Smooth muscle cell (in vitro differentiated cells): ENCODE measurements around the gene DOK7. TPM values are rescaled to one million over a fixed set of nuclear protein-coding genes. Genes with fewer than 3 reads are reported as not detected.

ENCODE experiments used
- DNase-seq: peaks from one replicate; lab custom pipeline; 2025; ENCODE audit not compliant: unreplicated experiment; lab: John Stamatoyannopoulos, UW
- H2AFZ ChIP-seq: fragments of 200-600 bp; sonication (generic); 2 replicates; pipeline ENCODE4 v1.6.0; 2016; ENCODE audit warnings: antibody characterized with exemption, low read depth, mild to moderate bottlenecking
- H3F3A ChIP-seq: fragments of 200-600 bp; sonication (generic); 2 replicates; pipeline ENCODE4 v1.6.0; 2017; ENCODE audit warnings: antibody characterized with exemption, low read depth
- H3K27ac ChIP-seq: fragments of 200-600 bp; sonication (generic); 2 replicates; pipeline ENCODE4 v1.5.1; 2016; ENCODE audit warnings: low read depth, mild to moderate bottlenecking
- H3K27me3 ChIP-seq: fragments of 200-600 bp; sonication (generic); 2 replicates; pipeline ENCODE4 v1.6.1; 2016; ENCODE audit warnings: low read depth, mild to moderate bottlenecking
- H3K36me3 ChIP-seq: fragments of 200-600 bp; sonication (generic); 2 replicates; pipeline ENCODE4 v1.5.1; 2016; ENCODE audit warnings: low read depth
- H3K4me1 ChIP-seq: fragments of 200-600 bp; sonication (generic); 2 replicates; pipeline ENCODE4 v1.5.1; 2016; ENCODE audit warnings: low read depth
- H3K4me2 ChIP-seq: fragments of 200-600 bp; sonication (generic); 2 replicates; pipeline ENCODE4 v1.6.0; 2016; ENCODE audit warnings: mild to moderate bottlenecking
- H3K4me3 ChIP-seq: fragments of 200-600 bp; sonication (generic); 2 replicates; pipeline ENCODE4 v1.5.1; 2016; ENCODE audit warnings: mild to moderate bottlenecking
- H3K79me2 ChIP-seq: fragments of 200-600 bp; sonication (generic); 2 replicates; pipeline ENCODE4 v1.6.0; 2016; ENCODE audit warnings: low read depth, mild to moderate bottlenecking
- H3K9ac ChIP-seq: fragments of 200-600 bp; sonication (generic); 2 replicates; pipeline ENCODE4 v1.6.0; 2016; ENCODE audit warnings: low read depth
- H3K9me3 ChIP-seq: fragments of 200-600 bp; sonication (generic); replicated peaks from 2 replicates; pipeline ENCODE4 v1.5.1; 2016; ENCODE audit warnings: low read depth
- H4K20me1 ChIP-seq: fragments of 200-600 bp; sonication (generic); 2 replicates; pipeline ENCODE4 v1.6.0; 2016; ENCODE audit warnings: low read depth
- CTCF ChIP-seq: fragments of 200-600 bp; sonication (generic); IDR thresholded peaks from 2 replicates; pipeline ENCODE4 v1.5.1; 2017; ENCODE audit warnings: borderline replicate concordance, mild to moderate bottlenecking, antibody characterized with exemption; ENCODE audit not compliant: insufficient read depth, poor library complexity, severe bottlenecking
- WGBS: methylation state at CpG from one replicate; pipeline ENCODE4 v1.1.7; 2016; ENCODE audit warnings: low lambda C conversion rate; 5-methylcytosine and 5-hydroxymethylcytosine counted together
- polyA plus RNA-seq: library from polyadenylated mRNA; unstranded; fragments of >200 nt; fragmentation: Nextera tagmentation; extraction: Ambion mirVana; gene quantifications from 2 replicates; pipeline ENCODE4 v1.2.1, GENCODE V29; 2016
- total RNA-seq: library from RNA; depleted of rRNA; stranded (reverse); fragments of >200 nt; gene quantifications from 2 replicates; pipeline ENCODE4 v1.2.3, GENCODE V29; 2014

DOK7 gene
- total and polyA plus RNA-seq, 2 experiments from 2014 or later, result not detected

GRCh38 chr4:3514806-3515501 lies 51.8 kb downstream of the DOK7 start:
- peak; percentile 14 for TF ChIP-seq CTCF
- Histone ChIP-seq H3K9ac (no peak overlapping the region), H3F3A (no peaks in the 10 kb centered on the region), H3K9me3 (no peaks in the 10 kb centered on the region), H2AFZ (no peak overlapping the region), H3K27me3 (no peaks in the 10 kb centered on the region), H3K27ac (no peak overlapping the region), H3K79me2 (no peaks in the 10 kb centered on the region), H3K4me1 (no peaks in the 10 kb centered on the region), H3K4me2 (no peak overlapping the region), H4K20me1 (peaks cover 12% of the 10 kb centered on the region), H3K4me3 (no peak overlapping the region), H3K36me3 (no peaks in the 10 kb centered on the region)
- WGBS, result 86% methylated on average over 30 of the region's 31 CpGs
- DNase-seq, result no peak

DNA sequence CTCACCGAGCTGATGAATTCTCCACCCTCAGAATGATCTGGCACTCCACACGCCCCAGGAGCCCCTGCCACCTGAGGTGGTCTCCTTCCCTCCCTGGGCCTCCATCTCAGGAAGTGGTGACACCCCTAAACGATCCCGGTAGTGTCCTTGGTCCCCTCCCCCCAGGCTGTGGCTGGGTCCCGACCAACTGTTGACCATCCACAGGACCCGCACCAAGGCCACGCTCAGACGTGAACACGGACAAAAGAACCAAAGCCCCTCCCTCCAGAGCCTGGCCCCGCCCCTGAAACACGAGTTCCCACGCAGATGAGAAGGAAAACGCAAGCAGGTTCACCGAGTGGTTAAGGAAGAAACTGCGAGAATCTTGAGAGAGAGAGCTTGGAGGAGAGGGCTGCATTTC lies 52.5 kb downstream of the DOK7 start:
- DNase-seq, result no peak

GRCh38 chr4:3516061-3516835 lies 53.1 kb downstream of the DOK7 start:
- no peaks in the 10 kb centered on the region for H3F3A ChIP-seq
- H3K36me3 ChIP-seq, result no peaks in the 10 kb centered on the region
- peaks cover 9% of the 10 kb centered on the region for H4K20me1 ChIP-seq
- 96% methylated on average over 32 of the region's 32 CpGs for WGBS
- H3K27ac ChIP-seq, result no peak overlapping the region
- DNase-seq, result no peak
- H3K79me2 ChIP-seq, result no peaks in the 10 kb centered on the region
- no peak for TF ChIP-seq CTCF
- H3K4me2 ChIP-seq, result no peak overlapping the region
- no peak overlapping the region for H2AFZ ChIP-seq
- no peaks in the 10 kb centered on the region for H3K4me1 ChIP-seq
- no peak overlapping the region for H3K9ac ChIP-seq
- H3K27me3 ChIP-seq, result no peaks in the 10 kb centered on the region
- no peaks in the 10 kb centered on the region for H3K9me3 ChIP-seq
- H3K4me3 ChIP-seq, result no peak overlapping the region

More for the DNA sequence above, 52.5 kb downstream of the DOK7 start:
- no peak overlapping the region for H3K9ac ChIP-seq
- peaks cover 6% of the 10 kb centered on the region for H4K20me1 ChIP-seq
- H3F3A ChIP-seq, result no peaks in the 10 kb centered on the region
- no peaks in the 10 kb centered on the region for H3K36me3 ChIP-seq
- H3K27me3 ChIP-seq, result no peaks in the 10 kb centered on the region
- H3K79me2 ChIP-seq, result no peaks in the 10 kb centered on the region
- H3K4me1 ChIP-seq, result no peaks in the 10 kb centered on the region
- 92% methylated on average over 15 of the region's 15 CpGs for WGBS
- no peak overlapping the region for H3K27ac ChIP-seq
- TF ChIP-seq CTCF, result no peak
- H2AFZ ChIP-seq, result no peak overlapping the region
- H3K9me3 ChIP-seq, result no peaks in the 10 kb centered on the region
- no peak overlapping the region for H3K4me2 ChIP-seq
- no peak overlapping the region for H3K4me3 ChIP-seq
